SK-N-SH (cell line): ENCODE data around the gene LGALS8. TPM values are rescaled to one million over a fixed set of nuclear protein-coding genes. Genes with fewer than 3 reads are reported as not detected.

Experiments
- CTCF ChIA-PET: fragments of 300-600, 350-600 bp; formaldehyde crosslinking; extraction: SDS; loops from one replicate; lab custom pipeline; 2021; lab: Yijun Ruan, JAX
- POLR2A ChIA-PET: fragments of 350-600 bp; sonication (Branson Sonifier 250); formaldehyde crosslinking; extraction: SDS; loops from one replicate; lab custom pipeline; 2020; ENCODE audit warnings: antibody characterized with exemption, inconsistent platforms; lab: Yijun Ruan, JAX
- DNase-seq: peaks from one replicate; pipeline ENCODE4 v3.0.0; 2012
- H2AFZ ChIP-seq: fragments of 200-600 bp; sonication (generic); 2 replicates; pipeline ENCODE4 v1.8.1; 2016; ENCODE audit warnings: antibody characterized with exemption, mild to moderate bottlenecking, low read depth
- H3F3A ChIP-seq: fragments of 200-600 bp; sonication (generic); replicated peaks from 2 replicates; pipeline ENCODE3; 2016; ENCODE audit warnings: antibody characterized with exemption, mild to moderate bottlenecking; ENCODE audit not compliant: insufficient read depth
- H3K27ac ChIP-seq, 2 experiments: fragments of 200-500 bp in 1 of 2; fragments of 200-600 bp in 1 of 2; sonication (Bioruptor generic) in 1 of 2; sonication (generic), shearing (Covaris generic) in 1 of 2; 2 replicates each; pipeline versions ENCODE4 v1.5.1 to v1.6.1; 2014 to 2016; ENCODE audit warnings: low read depth in 2 of 2, inconsistent platforms in 1 of 2, low read length in 1 of 2, mild to moderate bottlenecking in 1 of 2, mixed read lengths in 1 of 2
- H3K27me3 ChIP-seq: fragments of 200-600 bp; sonication (generic), shearing (Covaris generic); 2 replicates; pipeline ENCODE4 v1.6.1; 2016; ENCODE audit warnings: mixed run types; ENCODE audit not compliant: insufficient read depth
- H3K36me3 ChIP-seq, 2 experiments: fragments of 200-500 bp in 1 of 2; fragments of 200-600 bp in 1 of 2; sonication (Bioruptor generic) in 1 of 2; sonication (generic) in 1 of 2; replicated peaks in 1 of 2; 2 replicates each; pipeline versions ENCODE3 to v1.5.1; 2014 to 2016; ENCODE audit warnings: low read length in 1 of 2, mild to moderate bottlenecking in 1 of 2; ENCODE audit not compliant: insufficient read depth in 2 of 2, control insufficient read depth in 1 of 2
- H3K4me1 ChIP-seq, 2 experiments: fragments of 200-500 bp in 1 of 2; fragments of 200-600 bp in 1 of 2; sonication (Bioruptor generic) in 1 of 2; sonication (generic), shearing (Covaris generic) in 1 of 2; 2 replicates each; pipeline versions ENCODE4 v1.5.1 to v1.6.1; 2014 to 2016; ENCODE audit warnings: low read depth in 1 of 2, low read length in 1 of 2, mixed run types in 1 of 2; ENCODE audit not compliant: insufficient read depth in 2 of 2, control insufficient read depth in 1 of 2
- H3K4me2 ChIP-seq: fragments of 200-600 bp; sonication (generic), shearing (Covaris generic); 2 replicates; pipeline ENCODE4 v1.6.1; 2017; ENCODE audit warnings: mixed run types
- H3K4me3 ChIP-seq, 2 experiments: fragments of 200-500 bp in 1 of 2; fragments of 200-600 bp in 1 of 2; sonication (Bioruptor generic) in 1 of 2; sonication (generic), shearing (Covaris generic) in 1 of 2; 2 replicates each; pipeline versions ENCODE4 v1.5.1 to v1.8.1; 2014 to 2016; ENCODE audit warnings: low read depth in 2 of 2, inconsistent platforms in 1 of 2, low read length in 1 of 2, mild to moderate bottlenecking in 1 of 2, mixed read lengths in 1 of 2, moderate library complexity in 1 of 2
- H3K79me2 ChIP-seq: fragments of 200-600 bp; sonication (generic); 2 replicates; pipeline ENCODE4 v1.8.1; 2017; ENCODE audit warnings: mild to moderate bottlenecking; ENCODE audit not compliant: insufficient read depth
- H3K9ac ChIP-seq: fragments of 200-600 bp; sonication (generic); 2 replicates; pipeline ENCODE4 v1.6.1; 2017; ENCODE audit warnings: mixed run types
- H3K9me2 ChIP-seq: fragments of 200-600 bp; sonication (generic); 2 replicates; pipeline ENCODE4 v1.6.1; 2017; ENCODE audit warnings: mixed run types
- H3K9me3 ChIP-seq: fragments of 200-600 bp; sonication (generic); 2 replicates; pipeline ENCODE4 v1.6.1; 2017; ENCODE audit warnings: mixed run types, mild to moderate bottlenecking, moderate library complexity
- H4K20me1 ChIP-seq: fragments of 200-600 bp; sonication (generic); 2 replicates; pipeline ENCODE4 v1.6.1; 2017; ENCODE audit warnings: mild to moderate bottlenecking, mixed run types; ENCODE audit not compliant: insufficient read depth
- FOSL2 ChIP-seq: IDR thresholded peaks from 2 replicates; pipeline ENCODE4 v1.4.0; 2012; ENCODE audit warnings: low read depth, mild to moderate bottlenecking, moderate library complexity, borderline replicate concordance
- FOXJ3 ChIP-seq: sonication (generic); formaldehyde crosslinking; IDR thresholded peaks from 2 replicates; pipeline ENCODE4 v1.5.1; 2020; ENCODE audit warnings: mild to moderate bottlenecking, missing genetic modification reagents
- FOXM1 ChIP-seq: IDR thresholded peaks from 2 replicates; pipeline ENCODE4 v1.4.0; 2012; ENCODE audit warnings: low read depth, mild to moderate bottlenecking
- GATA2 ChIP-seq: sonication (generic); formaldehyde crosslinking; IDR thresholded peaks from 2 replicates; pipeline ENCODE4 v1.5.0; 2020; ENCODE audit warnings: mild to moderate bottlenecking, missing genetic modification reagents
- MEF2A ChIP-seq: IDR thresholded peaks from 2 replicates; pipeline ENCODE4 v1.4.0; 2012; ENCODE audit warnings: low read depth, borderline replicate concordance
- MXI1 ChIP-seq: IDR thresholded peaks from 2 replicates; pipeline ENCODE4 v1.6.1; 2012; ENCODE audit warnings: mild to moderate bottlenecking, low read depth, low read length, improper control_type of control experiment
- NFIC ChIP-seq: IDR thresholded peaks from 2 replicates; pipeline ENCODE4 v1.4.0; 2012; ENCODE audit warnings: borderline replicate concordance
- NRF1 ChIP-seq: IDR thresholded peaks from 2 replicates; pipeline ENCODE4 v1.6.1; 2012; ENCODE audit warnings: low read depth, mild to moderate bottlenecking, low read length
- POLR2AphosphoS5 ChIP-seq: IDR thresholded peaks from 2 replicates; pipeline ENCODE4 v1.6.1; 2012; ENCODE audit warnings: low read depth, low read length
- RAD21 ChIP-seq: IDR thresholded peaks from 2 replicates; pipeline ENCODE4 v1.6.1; 2012; ENCODE audit warnings: mild to moderate bottlenecking, low read length
- RCOR1 ChIP-seq: fragments of 150-350 bp; IDR thresholded peaks from 2 replicates; pipeline ENCODE4 v1.6.1; 2017; ENCODE audit warnings: antibody characterized with exemption, low read length
- RFX5 ChIP-seq: IDR thresholded peaks from 2 replicates; pipeline ENCODE4 v1.6.1; 2012; ENCODE audit warnings: mild to moderate bottlenecking, improper control_type of control experiment, low read length
- SIN3A ChIP-seq: IDR thresholded peaks from 2 replicates; pipeline ENCODE4 v1.6.1; 2012; ENCODE audit warnings: low read depth, mild to moderate bottlenecking, low read length, moderate library complexity, borderline replicate concordance
- WGBS: methylation state at CpG from one replicate; pipeline ENCODE4 v1.1.6; 2017; ENCODE audit warnings: low lambda C conversion rate; 5-methylcytosine and 5-hydroxymethylcytosine counted together
- polyA plus RNA-seq, 3 experiments: library from polyadenylated mRNA; depleted of rRNA; stranded (reverse); fragments of >200 nt; gene quantifications; 2 replicates each; pipeline ENCODE4 v1.2.3, GENCODE V29; 2012
- TF ChIP-seq, protein P1 (sequence below): fragments of 150-350 bp; IDR thresholded peaks from 2 replicates; pipeline ENCODE4 v1.6.1; 2016; ENCODE audit warnings: mild to moderate bottlenecking, low read depth, low read length
- TF ChIP-seq, protein P2 (sequence below): IDR thresholded peaks from 2 replicates; pipeline ENCODE4 v1.4.0; 2012; ENCODE audit warnings: low read depth, borderline replicate concordance

LGALS8 gene
- polyA plus RNA-seq, 1 of the 3 experiments (the other 2 are of a cell fraction): 18.9 TPM

DNA sequence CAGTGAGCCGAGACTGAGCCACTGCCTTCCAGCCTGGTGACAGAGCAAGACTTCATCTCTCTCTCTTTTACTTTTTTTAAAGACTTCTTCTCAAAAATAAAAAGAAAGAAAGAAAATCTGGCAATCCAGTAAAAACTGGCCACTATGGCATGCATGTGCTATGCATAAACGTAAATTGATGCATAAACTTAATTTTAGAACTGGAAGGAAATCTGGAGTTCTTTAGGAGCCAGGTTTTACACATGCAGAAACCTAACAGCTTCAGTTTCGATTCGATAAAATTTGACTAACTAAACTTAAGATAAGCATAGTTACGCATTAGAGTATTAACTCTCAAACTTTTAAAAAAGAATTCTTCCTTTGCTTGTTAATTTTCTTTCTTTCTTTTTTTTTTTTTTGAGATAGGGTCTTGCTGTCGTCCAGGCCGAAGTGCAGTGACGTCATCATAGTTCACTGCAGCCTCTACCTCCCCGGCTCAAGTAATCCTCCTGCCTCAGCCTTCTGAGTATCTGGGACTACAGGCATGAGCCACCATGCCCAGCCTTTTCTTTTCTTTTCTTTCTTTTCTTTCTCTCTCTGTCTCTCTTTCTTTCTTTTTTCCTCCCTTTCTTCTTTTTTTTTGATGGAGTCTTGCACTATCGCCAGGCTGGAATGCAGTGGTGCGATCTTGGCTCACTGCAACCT, 11.9 kb upstream of the LGALS8 start:
- ChIA-PET CTCF (interaction anchor here (0.6 to 0.7 kb wide), 2 partner anchors 26 to 1151 kb away, joined by 3 to 4 read pairs; no protein-coding TSS in a partner anchor), POLR2A (no interaction called here)
- Histone ChIP-seq H3K4me3 (no peak overlapping the region), H2AFZ (0 out of 2 replicates have a peak overlapping the region, but pooled peaks have one; percentile 22), H3K4me1 (peaks cover 0 to 3% of the 10 kb centered on the region in 2 experiments; a peak in 2 of 4 replicates), H3K36me3 (no peaks in the 10 kb centered on the region), H3F3A (no peaks in the 10 kb centered on the region), H3K27me3 (no peaks in the 10 kb centered on the region), H3K9me2 (no peaks in the 10 kb centered on the region), H3K27ac (no peak overlapping the region), H3K9me3 (no peaks in the 10 kb centered on the region), H3K9ac (no peak overlapping the region), H3K79me2 (no peaks in the 10 kb centered on the region), H3K4me2 (no peak overlapping the region), H4K20me1 (no peaks in the 10 kb centered on the region)
- no peak for DNase-seq
- 85% methylated on average over 11 of the region's 11 CpGs for WGBS
- TF ChIP-seq GATA2 (CRISPR knock-in tag): no peak
- no peak for TF ChIP-seq SIN3A
- no peak for TF ChIP-seq FOXM1
- no peak for TF ChIP-seq FOXJ3
- TF ChIP-seq RAD21: no peak
- TF ChIP-seq, protein P1, sequence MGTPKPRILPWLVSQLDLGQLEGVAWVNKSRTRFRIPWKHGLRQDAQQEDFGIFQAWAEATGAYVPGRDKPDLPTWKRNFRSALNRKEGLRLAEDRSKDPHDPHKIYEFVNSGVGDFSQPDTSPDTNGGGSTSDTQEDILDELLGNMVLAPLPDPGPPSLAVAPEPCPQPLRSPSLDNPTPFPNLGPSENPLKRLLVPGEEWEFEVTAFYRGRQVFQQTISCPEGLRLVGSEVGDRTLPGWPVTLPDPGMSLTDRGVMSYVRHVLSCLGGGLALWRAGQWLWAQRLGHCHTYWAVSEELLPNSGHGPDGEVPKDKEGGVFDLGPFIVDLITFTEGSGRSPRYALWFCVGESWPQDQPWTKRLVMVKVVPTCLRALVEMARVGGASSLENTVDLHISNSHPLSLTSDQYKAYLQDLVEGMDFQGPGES: no peak
- TF ChIP-seq NFIC: no peak
- TF ChIP-seq NRF1: no peak
- no peak for TF ChIP-seq RCOR1
- TF ChIP-seq RFX5: no peak
- TF ChIP-seq POLR2AphosphoS5: no peak
- no peak for TF ChIP-seq MXI1
- TF ChIP-seq FOSL2: no peak

DNA sequence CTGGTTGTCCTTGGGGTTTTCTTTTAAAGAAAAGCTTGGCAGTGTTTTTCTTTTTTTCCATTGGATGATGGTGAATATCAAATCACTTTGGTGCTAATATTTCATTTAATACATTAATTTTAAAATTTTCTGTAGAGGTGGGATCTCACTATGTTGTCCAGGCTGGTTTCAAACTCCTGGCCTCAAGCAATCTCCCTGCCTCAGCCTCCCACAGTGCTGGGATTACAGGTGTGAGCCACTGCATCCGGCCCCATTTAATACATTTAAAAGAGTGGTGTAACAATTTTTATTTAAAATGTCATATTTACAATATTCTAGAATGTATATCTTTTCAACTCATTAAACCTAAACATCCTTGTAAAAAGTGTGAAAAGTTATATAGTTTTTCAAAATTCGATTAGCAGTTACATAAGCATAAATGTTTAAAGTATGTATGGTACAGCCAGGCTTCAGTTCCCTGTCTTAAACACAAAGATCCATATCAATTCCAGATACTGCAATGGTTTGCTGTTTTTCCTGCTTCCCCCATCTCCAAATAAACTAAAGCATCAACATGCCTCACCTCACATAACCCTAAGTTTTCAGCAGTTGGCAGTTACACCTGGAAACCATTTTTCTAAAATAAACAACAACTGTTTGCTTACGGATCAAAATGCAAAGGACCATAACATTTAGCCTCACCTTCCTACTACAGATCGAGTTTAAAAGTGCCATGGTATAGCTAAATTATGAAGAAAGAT, 8.9 kb upstream of the LGALS8 start:
- TF ChIP-seq, protein P1: no peak
- TF ChIP-seq RCOR1 (no peak), FOSL2 (no peak), FOXJ3 (no peak), POLR2AphosphoS5 (no peak), MEF2A (no peak)
- TF ChIP-seq, protein P2, sequence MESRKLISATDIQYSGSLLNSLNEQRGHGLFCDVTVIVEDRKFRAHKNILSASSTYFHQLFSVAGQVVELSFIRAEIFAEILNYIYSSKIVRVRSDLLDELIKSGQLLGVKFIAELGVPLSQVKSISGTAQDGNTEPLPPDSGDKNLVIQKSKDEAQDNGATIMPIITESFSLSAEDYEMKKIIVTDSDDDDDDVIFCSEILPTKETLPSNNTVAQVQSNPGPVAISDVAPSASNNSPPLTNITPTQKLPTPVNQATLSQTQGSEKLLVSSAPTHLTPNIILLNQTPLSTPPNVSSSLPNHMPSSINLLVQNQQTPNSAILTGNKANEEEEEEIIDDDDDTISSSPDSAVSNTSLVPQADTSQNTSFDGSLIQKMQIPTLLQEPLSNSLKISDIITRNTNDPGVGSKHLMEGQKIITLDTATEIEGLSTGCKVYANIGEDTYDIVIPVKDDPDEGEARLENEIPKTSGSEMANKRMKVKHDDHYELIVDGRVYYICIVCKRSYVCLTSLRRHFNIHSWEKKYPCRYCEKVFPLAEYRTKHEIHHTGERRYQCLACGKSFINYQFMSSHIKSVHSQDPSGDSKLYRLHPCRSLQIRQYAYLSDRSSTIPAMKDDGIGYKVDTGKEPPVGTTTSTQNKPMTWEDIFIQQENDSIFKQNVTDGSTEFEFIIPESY: no peak
- no peaks in the 10 kb centered on the region for H3K79me2 ChIP-seq
- WGBS: 59% methylated on average over 4 of the region's 4 CpGs
- no peak overlapping the region for H3K27ac ChIP-seq
- H3F3A ChIP-seq: no peaks in the 10 kb centered on the region
- H3K27me3 ChIP-seq: no peaks in the 10 kb centered on the region
- no peak for DNase-seq
- H3K4me3 ChIP-seq: no peak overlapping the region
- no peak overlapping the region for H3K9ac ChIP-seq
- no peaks in the 10 kb centered on the region for H3K4me1 ChIP-seq
- ChIA-PET CTCF (interaction anchor here (1.0 to 1.3 kb wide), 2 partner anchors 12 to 405 kb away, joined by 3 read pairs; no protein-coding TSS in a partner anchor), POLR2A (no interaction called here)
- H4K20me1 ChIP-seq: no peaks in the 10 kb centered on the region
- H3K9me2 ChIP-seq: no peaks in the 10 kb centered on the region
- H3K9me3 ChIP-seq: no peaks in the 10 kb centered on the region
- H3K4me2 ChIP-seq: no peak overlapping the region
- no peaks in the 10 kb centered on the region for H3K36me3 ChIP-seq
- no peak overlapping the region for H2AFZ ChIP-seq
